ENCODE data around the gene ACOT12.
"Not testable (repeated sequence)": the region's sequence is repeated elsewhere in the genome, so short reads cannot be mapped to it uniquely, and the experiment has no call there.

The ACOT12 gene

DNA sequence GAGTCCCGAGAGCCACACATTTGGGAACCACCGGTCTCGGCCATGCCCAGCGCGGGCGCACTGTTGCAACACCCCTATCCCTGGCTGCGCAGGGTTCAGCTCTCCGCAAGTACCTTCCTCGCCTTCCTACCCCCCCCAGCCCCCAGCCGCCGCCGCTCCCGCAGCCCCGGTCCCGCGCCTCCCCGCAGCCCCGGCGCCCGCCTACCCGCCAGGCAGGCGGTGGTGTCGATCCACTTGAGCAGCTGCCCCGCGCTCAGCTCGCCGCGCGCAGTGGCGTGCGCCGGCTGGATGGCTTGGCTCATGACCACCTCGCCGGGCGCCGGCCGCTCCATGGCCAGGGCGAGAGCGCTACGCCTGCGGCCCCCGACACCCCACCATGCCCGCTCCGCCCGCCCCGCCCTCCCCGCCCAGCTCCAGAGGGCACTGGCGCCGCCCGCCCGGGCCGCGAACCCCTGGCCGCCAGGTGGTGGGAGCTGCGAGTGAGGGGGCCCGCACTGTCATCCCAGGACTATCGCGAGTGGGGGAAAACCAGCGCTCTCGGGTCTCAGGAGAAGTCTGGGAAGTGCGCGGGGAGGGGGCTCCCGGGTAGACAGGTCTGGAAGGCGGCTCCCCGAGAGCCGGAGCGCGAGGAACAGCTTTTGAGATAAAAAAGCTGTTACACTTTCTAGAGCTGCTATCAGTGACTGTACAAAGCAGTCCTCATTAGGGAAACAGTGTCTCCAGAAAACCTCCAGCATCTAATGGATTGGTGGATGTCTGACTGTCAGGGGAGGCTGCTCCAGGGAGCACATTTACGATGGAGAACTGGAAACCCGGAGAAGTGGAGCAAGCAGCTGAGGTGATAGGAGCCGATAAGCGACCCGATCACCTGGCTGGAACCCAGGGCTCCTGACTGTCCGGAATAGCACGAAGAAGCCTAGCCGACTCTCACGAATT lies at the start of gene ACOT12:
Gene ACOT12 (minus strand): TSS at position 352 of the 936 bp plus-strand sequence. CDS start 20 bp downstream, at position 332.
- no peak for DNase-seq (ENCODE audit: low read depth in 2 of 2)

DNA sequence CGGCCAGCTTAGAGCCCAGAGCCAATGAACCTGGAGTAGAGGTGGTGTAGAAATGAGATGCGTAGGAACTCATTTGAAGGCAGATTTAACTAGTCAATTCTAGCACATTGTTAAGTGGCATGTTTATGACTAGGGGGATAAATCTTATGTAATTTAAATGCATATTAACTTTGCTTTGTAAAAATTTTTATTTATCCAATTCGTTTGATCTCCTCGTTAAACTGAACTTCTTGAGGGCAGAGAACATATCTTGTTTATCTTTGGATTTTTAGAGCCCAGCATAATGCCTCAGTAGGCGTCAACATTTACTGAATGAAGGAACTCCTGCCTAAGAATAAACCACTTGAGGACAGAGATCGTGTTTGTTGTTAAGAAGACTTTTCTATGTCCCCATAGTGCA lies 41.1 kb upstream of the ACOT12 start:
- DNase-seq (ENCODE audit: low read depth in 2 of 2), result no peak

DNA sequence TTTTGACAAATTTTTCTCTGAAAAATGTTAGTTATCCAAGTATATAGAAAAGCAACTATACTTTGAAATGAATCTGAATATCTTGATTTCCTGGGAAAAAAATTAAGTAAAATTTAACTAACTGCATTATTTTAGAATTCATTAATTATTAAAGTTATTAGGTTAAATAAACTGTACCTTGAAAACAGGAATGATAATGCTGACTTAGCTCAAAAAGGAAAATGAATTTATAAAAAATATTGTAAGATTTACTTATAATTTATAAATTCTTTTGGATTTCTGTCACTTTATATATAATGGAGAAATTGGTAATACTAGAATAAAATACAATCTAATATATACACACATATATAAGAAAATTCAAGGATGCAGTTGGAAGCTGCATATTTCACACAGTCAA lies 36.1 kb upstream of the ACOT12 start:
- DNase-seq (ENCODE audit: low read depth in 2 of 2), result no peak

- no peak for DNase-seq (ENCODE audit: low read depth in 2 of 2)
Observed at GRCh38 chr5:81429363-81429762, 35.4 kb upstream of the ACOT12 start.

- DNase-seq (ENCODE audit: low read depth in 2 of 2), result no peak
Observed at GRCh38 chr5:81428861-81429260, 34.9 kb upstream of the ACOT12 start.

- DNase-seq (ENCODE audit: low read depth in 2 of 2), result no peak
Observed at GRCh38 chr5:81428446-81428845, 34.5 kb upstream of the ACOT12 start.

GRCh38 chr5:81427566-81427965 lies 33.6 kb upstream of the ACOT12 start:
- DNase-seq (ENCODE audit: low read depth in 2 of 2), result no peak

- no peak for DNase-seq (ENCODE audit: low read depth in 2 of 2)
Observed at GRCh38 chr5:81426359-81427030, 32.6 kb upstream of the ACOT12 start.

- DNase-seq (ENCODE audit: low read depth in 2 of 2), result peak in 1 of 2 experiments; percentile 39
Observed at GRCh38 chr5:81425569-81425968, 31.6 kb upstream of the ACOT12 start.

- DNase-seq (ENCODE audit: low read depth in 2 of 2), result no peak
Observed at GRCh38 chr5:81424728-81425127, 30.8 kb upstream of the ACOT12 start.

DNA sequence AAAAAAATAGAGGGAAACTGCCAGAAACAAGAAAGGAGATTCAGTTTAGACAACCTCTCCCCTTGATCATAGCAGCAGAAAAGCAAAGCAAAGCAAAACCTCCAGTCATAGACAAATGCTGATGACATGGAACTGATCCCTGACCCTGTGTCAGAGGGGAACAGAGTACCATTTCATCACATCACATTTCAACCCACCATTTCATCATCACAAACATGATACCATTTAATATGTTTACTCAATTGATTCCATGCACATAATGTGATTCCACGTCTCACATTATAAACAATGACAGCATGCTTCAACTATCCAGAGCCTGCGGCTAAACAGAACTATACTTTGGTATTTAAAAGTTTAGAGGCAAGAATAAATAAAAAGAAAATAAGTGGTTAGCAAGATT lies 28.7 kb upstream of the ACOT12 start:
- DNase-seq (ENCODE audit: low read depth in 2 of 2), result peak; percentile 51 to 56

- DNase-seq (ENCODE audit: low read depth in 2 of 2), result peak; percentile 79 to 80
Observed at GRCh38 chr5:81420039-81420667, 26.2 kb upstream of the ACOT12 start.

DNA sequence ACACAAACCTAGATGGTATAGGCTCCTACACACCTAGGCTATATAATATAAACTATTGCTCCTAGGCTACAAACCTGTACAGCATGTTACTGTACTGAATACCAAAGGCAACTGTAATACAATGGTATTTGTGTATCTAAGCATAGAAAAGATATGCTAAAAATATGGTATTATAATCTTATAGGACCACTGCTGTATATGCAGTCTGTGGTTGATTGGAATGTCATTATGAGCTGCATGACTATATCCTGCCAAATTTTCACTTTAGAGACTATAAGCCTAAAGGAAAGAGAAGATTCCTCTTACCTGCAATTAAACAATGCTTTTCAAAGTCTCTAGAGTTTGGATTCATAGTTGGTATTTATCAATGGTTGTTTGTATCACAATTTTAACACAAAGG lies 24.7 kb upstream of the ACOT12 start:
- DNase-seq (ENCODE audit: low read depth in 2 of 2), result no peak

DNA sequence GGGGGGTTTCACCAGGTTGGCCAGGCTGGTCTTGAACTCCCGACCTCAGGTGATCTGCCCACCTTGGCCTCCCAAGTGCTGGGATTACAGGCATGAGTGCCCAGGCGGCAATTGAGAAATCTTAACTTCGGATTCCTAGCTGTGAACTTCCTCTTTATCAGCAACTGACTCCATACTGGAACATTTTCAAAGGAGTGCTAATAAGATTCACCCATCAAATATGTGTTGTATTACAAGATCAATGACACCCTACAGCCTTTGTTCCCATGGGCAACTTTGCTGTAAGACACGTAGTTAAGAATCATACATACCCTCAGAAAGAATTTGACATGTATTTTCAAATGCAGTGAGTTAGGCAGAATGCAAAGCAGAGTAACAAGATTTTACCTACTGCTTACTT lies 23.1 kb upstream of the ACOT12 start:
- no peak for DNase-seq (ENCODE audit: low read depth in 2 of 2)

DNA sequence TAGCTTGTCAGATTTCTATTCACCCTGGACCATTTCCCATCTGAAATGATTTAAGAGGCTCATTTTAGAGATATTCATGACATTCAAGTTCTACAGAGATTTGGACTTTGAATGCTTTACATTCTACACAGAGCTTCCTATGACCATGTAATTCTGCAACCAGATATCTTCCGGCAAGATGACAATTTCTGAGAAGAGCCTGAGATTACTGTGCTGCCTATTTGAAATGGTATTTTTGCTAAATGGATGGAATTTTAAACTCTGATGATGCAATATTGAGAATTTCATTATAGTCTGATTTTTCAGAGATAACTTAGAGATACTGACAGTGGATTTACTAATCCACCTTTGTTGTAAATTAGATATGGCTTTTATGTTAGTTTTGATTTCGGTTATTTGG lies 16.0 kb upstream of the ACOT12 start:
- DNase-seq (ENCODE audit: low read depth in 2 of 2), result no peak

- DNase-seq (ENCODE audit: low read depth in 2 of 2), result no peak
Observed at GRCh38 chr5:81409361-81409760, 15.4 kb upstream of the ACOT12 start.

GRCh38 chr5:81408496-81408895 lies 14.6 kb upstream of the ACOT12 start:
- no peak for DNase-seq (ENCODE audit: low read depth in 2 of 2)

DNA sequence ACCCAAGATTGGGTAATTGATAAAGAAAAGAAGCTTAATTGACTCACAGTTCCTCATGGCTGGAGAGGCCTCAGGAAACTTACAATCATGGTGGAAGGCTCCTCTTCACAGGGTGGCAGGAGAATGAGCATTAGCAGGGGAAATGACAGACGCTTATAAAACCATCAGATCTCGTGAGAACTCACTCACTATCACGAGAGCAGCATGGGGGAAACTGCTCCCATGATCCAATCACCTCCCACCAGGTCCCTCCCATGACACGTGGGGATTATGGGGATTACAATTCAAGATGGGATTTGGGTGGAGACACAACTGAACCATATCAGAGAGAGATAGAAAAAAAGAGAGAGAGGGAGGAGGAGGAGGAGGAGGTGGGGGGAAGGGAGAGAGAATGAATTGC lies 13.9 kb upstream of the ACOT12 start:
- DNase-seq (ENCODE audit: low read depth in 2 of 2), result not testable (repeated sequence)

GRCh38 chr5:81405126-81405891 lies 11.4 kb upstream of the ACOT12 start:
- no peak for DNase-seq (ENCODE audit: low read depth in 2 of 2)

GRCh38 chr5:81402192-81402930 lies 8.4 kb upstream of the ACOT12 start:
- DNase-seq (ENCODE audit: low read depth in 2 of 2), result no peak

DNA sequence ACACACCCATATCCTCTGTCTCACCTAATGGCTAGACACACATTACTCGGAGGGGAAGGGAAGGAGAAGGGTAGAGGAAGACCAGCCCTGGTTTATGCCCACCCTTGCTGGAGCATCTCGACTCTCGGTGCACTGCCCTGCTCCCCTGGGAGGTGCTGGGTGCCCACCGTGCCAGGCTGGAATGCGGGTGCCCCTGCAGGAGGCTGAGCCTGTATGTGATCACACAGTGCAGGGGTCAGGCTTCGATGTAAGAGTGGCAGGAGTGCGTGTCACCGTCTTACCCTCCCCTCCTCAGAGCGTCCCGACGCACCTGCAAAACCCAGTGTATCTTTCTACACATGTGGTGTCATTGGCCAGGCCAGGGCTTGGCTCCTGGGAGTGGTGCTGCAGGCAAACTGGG lies 7.3 kb upstream of the ACOT12 start:
- DNase-seq (ENCODE audit: low read depth in 2 of 2), result no peak
